GM18526 (cell line): ENCODE measurements around the gene CD300LD.

Experiments
- POLR2A ChIP-seq: IDR thresholded peaks from 3 replicates; pipeline ENCODE4 v1.6.1; 2011; ENCODE audit not compliant: insufficient read length; ENCODE audit errors: extremely low read depth

CD300LD gene

GRCh38 chr17:74542727-74543383 lies 49.2 kb downstream of the CD300LD start:
- TF ChIP-seq POLR2A: no peak

- TF ChIP-seq POLR2A: no peak
Measured at GRCh38 chr17:74542166-74542565, 49.9 kb downstream of the CD300LD start.

GRCh38 chr17:74541176-74542111 lies 50.6 kb downstream of the CD300LD start:
- no peak for TF ChIP-seq POLR2A

GRCh38 chr17:74539281-74539820 lies 52.7 kb downstream of the CD300LD start:
- TF ChIP-seq POLR2A: no peak

GRCh38 chr17:74536890-74537289 lies 55.2 kb downstream of the CD300LD start:
- TF ChIP-seq POLR2A: no peak

GRCh38 chr17:74532115-74532514 lies 60.0 kb downstream of the CD300LD start:
- TF ChIP-seq POLR2A: no peak

DNA sequence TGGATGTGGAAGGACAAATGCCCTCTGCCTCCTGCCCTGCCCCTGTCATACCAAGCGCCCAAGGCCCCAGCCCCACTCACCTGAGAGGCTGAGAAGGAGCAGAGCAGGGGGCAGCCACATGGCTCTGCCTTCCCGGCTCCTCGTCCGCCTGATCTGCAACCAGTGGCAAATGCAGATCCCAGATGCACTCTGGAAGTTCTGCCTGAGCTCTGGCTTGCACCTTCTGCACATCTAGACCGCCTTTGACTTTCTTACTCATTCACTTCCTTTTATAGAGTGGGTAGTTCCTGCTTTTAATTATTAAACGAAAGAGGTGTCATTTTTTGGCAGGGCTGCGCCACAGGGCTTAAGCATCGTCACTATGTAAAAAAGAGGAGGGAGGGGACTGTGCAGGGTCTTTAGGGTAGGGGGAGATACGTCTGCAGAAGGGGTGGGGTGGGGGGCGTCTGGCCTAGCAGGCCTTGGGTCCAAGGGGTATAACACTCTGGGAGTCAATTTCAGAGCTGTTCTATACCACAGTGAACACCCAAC lies 60.8 kb downstream of the CD300LD start, which contains the start of gene CD300LB:
TSS of gene CD300LB (minus strand) at position 245 of the 531 bp plus-strand sequence. CDS start at position 120, 125 bp downstream.
- no peak for TF ChIP-seq POLR2A

- TF ChIP-seq POLR2A: no peak
Measured at GRCh38 chr17:74530831-74531150, 61.3 kb downstream of the CD300LD start.
